Esophagus muscularis mucosa (tissue), 4 donors: Measurements from ENCODE around the gene RTL10.

Experiments
- EP300 ChIP-seq: sonication (generic); formaldehyde crosslinking; IDR thresholded peaks from one replicate; pipeline ENCODE4 v1.6.1; 2017; ENCODE audit warnings: antibody characterized with exemption
- POLR2AphosphoS5 ChIP-seq, 2 donors: sonication (generic); formaldehyde crosslinking; IDR thresholded peaks; one replicate each; pipeline ENCODE4 v1.6.1; 2017; ENCODE audit warnings: antibody characterized with exemption in 2 of 2
- TF ChIP-seq, protein P1 (sequence below), 3 experiments: fragments of 200-600 bp in 2 of 3; fragments of 450-650 bp in 1 of 3; sonication (generic) in 2 of 3; IDR thresholded peaks; one replicate each; pipeline ENCODE4 v1.5.1; 2017 to 2019; ENCODE audit warnings: antibody characterized with exemption in 3 of 3, mild to moderate bottlenecking in 2 of 3, moderate library complexity in 1 of 3

DNA sequence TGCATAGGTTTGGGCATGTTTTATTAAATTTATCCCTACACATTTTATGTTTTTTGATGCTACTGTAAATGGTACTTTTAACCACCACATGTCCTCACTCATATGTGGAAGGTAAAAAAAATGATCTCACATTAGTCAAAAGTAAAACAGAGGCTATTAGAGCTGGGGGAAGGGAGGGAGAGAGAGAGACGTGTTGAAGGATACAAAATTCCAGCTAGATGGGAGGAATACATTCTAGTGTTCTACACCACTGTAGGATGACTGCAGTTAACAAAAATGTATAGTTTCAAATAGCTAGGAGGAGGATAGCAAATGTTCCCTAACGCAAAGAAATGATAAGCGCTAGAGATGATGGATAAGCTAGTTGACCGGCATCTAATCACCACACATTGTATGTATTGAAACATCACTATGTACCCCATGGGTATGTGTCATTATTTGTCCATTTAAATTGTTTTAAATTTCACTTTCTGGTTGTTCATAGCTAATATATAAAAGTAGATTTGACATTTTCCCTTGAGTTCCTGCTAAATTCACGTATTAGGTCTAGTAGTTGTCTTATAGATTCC lies 9.9 kb upstream of the RTL10 start:
- TF ChIP-seq, protein P1, sequence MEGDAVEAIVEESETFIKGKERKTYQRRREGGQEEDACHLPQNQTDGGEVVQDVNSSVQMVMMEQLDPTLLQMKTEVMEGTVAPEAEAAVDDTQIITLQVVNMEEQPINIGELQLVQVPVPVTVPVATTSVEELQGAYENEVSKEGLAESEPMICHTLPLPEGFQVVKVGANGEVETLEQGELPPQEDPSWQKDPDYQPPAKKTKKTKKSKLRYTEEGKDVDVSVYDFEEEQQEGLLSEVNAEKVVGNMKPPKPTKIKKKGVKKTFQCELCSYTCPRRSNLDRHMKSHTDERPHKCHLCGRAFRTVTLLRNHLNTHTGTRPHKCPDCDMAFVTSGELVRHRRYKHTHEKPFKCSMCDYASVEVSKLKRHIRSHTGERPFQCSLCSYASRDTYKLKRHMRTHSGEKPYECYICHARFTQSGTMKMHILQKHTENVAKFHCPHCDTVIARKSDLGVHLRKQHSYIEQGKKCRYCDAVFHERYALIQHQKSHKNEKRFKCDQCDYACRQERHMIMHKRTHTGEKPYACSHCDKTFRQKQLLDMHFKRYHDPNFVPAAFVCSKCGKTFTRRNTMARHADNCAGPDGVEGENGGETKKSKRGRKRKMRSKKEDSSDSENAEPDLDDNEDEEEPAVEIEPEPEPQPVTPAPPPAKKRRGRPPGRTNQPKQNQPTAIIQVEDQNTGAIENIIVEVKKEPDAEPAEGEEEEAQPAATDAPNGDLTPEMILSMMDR (IDR thresholded peaks at IDR 0.05), result no peak
- TF ChIP-seq EP300 (no peak), POLR2AphosphoS5 (IDR thresholded peaks at IDR 0.05) (no peak)
